Activated T-cell treated with anti-CD3 and anti-CD28 coated beads, Interleukin-2, amount 50 U/mL, for 48 hours (primary cell): ENCODE measurements around the gene MARVELD2.
A peak's percentile ranks its signal among the peaks of the same experiment; 100 is the strongest.
"Not testable (repeated sequence)": the region's sequence is repeated elsewhere in the genome, so short reads cannot be mapped to it uniquely, and the experiment has no call there.

Experiments
- DNase-seq, 2 experiments: peaks; one replicate each; pipeline ENCODE4 v3.0.0-alpha.2; 2020

Gene MARVELD2, protein sequence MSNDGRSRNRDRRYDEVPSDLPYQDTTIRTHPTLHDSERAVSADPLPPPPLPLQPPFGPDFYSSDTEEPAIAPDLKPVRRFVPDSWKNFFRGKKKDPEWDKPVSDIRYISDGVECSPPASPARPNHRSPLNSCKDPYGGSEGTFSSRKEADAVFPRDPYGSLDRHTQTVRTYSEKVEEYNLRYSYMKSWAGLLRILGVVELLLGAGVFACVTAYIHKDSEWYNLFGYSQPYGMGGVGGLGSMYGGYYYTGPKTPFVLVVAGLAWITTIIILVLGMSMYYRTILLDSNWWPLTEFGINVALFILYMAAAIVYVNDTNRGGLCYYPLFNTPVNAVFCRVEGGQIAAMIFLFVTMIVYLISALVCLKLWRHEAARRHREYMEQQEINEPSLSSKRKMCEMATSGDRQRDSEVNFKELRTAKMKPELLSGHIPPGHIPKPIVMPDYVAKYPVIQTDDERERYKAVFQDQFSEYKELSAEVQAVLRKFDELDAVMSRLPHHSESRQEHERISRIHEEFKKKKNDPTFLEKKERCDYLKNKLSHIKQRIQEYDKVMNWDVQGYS

DNA sequence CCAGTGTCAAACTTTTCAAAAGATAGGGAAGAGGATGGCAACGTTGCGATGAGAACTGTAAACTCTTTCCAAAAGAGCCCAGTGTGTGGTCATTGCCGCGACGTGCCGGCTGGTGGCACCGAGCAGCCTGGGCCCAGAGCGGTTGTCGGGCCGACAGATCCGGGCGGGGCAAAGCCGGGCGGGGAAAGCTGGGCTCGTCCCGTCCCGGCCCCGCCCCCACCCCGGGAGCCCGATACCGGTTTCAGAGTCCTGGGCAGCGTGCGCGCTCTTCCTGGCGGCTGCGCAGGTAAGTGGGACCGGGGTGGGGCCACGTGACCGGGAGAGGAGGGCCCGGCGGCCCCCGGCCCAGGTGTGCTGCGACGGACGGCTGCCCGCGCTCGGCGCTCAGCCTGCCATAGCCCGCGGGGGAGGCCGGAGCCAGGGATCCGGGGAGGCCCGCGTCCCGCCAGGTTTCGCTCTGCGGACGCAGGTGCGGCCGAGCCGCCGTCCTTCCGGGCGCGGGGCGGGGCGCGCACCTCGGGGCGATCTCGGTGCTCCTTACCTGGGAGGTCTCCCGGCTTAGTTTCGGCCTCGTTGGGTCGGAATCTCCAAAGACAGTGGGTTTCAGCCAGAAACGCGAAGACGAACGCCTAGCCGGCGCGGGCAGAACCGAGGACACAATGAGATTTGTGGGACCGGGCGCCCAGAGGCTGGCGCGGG, at the start of gene MARVELD2:
Gene MARVELD2, plus strand, starts transcription at position 232 of the 699 bp plus-strand sequence. CDS start 4,270 bp downstream, outside the sequence.
- DNase-seq, result peak; percentile 49 to 50

DNA sequence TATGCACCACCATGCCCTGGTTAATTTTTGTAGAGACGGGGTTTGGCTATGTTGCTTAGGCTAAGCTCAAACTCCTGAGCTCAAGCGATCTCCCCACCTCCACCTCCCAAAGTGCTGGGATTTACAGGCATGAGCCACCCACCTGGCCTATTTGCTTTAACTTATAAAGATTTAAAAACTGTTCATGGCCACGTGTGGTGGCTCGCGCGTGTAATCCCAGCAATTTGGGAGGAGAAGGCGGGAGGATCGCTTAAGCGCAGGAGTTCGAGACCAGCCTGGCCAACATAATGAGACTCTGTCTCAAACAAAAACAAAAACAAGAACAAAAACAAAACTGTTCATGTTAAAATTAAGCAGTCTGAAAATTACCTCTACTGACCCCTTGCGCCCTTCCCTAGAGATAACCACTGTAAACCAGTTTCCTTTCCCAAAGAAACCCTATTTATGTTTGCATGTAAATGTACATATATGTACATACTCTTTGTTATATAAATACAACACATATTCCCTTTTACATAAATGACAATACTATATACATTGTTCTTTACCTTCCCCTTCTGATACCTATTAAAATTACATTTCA, 47.1 kb upstream of the MARVELD2 start:
- no peak for DNase-seq

DNA sequence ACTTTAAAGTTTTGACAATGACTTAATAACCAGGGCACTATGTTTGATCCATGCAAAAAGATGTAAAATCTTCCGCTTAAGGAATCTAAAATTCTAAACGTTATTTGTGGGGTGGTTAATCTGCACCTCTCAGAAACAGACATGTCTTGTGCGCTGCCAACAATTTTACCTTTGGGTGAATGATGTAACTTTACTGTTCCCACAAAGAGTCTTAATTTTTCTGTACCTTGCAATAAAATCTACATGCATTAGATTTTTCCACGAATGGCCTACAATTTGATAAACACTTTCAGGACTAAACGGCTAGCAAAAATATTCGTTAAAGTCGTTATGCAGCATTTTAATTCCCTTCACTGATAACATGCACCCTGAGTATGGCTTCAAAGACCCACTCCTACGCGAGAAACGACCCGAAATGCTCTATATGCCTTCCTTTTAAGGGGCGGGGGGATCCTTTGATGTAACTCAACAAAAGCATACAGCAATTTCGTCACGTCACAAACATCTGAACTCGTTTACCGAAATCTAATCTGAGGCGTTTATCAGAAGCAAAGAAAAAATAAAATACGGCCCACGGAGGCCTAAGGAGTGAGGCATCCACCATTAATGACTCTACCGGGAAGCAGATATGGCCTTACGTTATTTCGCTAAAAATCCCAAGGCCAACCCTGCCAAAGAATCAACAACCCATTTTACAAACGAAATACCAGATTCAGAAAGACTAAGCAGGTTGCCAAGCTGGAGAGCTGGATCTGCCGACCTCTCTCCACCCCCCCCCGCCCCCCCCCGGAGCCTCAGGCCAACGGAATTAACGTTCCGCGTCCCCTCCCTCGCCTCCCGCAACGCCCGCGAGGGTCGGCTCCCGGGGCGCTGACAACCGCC, 46.2 kb upstream of the MARVELD2 start:
- no peak for DNase-seq

DNA sequence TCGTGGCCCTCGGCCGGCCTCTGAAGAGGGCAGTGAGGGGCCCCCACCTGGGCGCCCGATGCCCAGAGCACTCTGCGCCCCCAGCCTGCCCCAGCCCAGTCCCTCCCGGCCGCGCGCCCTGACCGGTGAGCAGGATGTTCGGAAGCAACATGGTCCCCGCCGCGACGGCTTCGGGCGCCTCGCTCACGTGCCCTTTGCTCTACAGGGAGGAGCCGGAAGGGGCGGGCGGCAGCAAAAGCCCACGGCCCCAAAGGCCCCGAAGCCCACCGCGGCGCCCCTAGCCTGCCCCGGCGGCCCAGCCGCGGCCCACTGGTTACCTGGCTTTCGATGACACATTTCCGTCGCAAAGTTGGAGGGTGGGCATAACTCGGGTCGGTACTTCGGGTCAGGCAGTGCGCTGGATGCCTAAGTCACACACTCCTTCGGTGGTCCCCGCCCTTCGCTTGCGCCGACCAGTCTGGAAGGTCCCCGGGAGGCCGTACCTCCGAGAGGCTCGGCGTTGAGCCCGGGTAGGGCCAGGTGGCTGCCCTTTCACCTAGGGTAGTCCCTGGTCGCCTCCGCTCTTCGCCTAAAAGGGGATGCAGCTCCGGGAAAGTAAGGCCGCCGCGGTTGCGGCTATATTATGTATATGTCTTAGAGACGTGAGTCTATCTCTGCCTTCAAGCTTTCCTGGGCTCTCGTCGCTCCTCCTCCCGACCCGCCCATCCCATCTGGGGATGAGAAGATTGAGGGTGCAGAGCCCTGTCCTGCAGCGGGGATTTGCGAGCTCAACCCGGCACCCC, 45.4 kb upstream of the MARVELD2 start, which contains the start of the genes AK6, RAD17 and TAF9:
Gene AK6, minus strand, starts transcription at position 181 of the 782 bp plus-strand sequence. Its CDS starts 30 bp downstream, at position 151.
Gene RAD17, plus strand, starts transcription at position 479 of the 782 bp plus-strand sequence. CDS start 2,391 bp downstream, outside the sequence.
Gene TAF9, minus strand, starts transcription at position 181 of the 782 bp plus-strand sequence. CDS start 3,783 bp downstream, outside the sequence.
- DNase-seq, result peak; percentile 95 to 96

DNA sequence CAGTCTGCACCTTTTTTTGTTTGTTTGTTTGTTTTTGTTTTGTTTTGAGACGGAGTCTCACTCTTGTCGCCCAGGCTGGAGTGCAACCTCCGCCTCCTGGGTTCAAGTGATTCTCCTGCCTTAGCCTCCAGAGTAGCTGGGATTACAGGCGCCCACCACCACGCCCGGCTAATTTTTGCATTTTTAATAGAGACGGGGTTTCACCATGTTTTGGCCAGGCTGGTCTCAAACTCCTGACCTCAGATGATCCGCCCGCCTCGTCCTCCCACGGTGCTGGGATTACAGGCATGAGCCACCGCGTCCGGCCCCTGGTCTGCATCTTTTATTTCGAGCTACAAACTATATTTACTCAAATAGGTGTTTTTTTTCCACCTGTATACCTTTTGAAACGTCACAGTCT, 44.6 kb upstream of the MARVELD2 start:
- peak in 1 of 2 experiments; percentile 36 for DNase-seq

DNA sequence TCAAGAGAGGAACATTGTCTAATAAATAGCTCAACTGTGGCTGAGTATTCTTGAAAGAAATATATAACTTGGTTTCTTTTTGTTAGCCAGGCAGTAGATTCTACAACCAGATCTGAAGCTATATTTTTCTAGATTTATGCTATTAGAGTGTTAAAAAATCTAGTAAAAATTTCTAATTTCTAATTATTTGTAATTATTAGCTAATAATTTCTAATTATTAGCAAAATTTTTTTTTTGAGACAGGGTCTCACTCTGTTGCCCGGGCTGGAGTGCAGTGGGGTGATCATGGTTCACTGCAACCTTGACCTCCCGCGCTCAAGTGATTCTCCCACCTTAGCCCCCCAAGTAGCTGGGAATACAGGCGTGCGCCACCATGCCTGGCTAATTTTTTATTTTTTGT, 42.5 kb upstream of the MARVELD2 start:
- DNase-seq, result no peak

DNA sequence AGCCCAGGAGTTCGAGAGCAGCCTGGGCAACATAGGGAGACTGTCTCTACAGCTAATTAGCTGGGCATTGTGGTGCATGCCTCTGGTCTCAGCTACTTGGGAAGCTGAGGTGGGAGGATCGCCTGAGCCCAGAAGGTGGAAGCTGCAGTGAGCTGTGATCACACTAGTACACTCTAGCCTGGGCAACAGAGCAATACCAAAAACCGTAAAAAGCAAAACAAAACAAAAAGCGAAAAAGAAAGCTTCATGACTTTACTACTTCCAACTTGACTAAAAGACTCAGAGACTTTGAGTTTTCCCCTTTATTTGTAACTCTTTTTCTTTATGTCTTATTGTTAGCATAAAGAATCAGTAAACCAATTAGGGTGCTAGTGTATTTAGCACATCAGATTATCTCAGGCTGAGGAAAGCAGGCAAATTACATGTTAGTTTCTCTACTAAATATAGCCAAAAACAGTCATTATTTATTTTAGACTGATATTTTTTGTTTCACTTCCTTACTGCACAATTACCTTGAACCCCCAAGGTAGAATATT, 39.9 kb upstream of the MARVELD2 start:
- DNase-seq, result no peak

DNA sequence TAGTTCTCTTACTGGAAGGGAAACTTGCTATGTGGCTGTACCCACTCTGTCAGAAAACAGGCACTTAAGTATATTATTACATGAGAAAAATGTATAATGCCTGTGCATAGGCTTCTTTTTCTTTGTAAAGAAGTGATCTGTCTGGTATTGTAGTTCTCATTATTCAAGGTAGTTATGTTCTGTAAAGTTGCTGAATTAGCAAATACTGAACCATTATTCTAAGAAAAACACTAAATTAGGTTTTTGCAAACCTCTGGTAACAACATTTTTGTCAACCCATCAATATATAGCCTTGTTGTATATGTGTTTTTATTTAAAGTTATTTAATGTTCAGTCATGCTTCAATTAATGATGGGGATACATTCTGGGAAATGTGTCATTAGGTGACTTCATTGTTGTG, 36.5 kb upstream of the MARVELD2 start:
- no peak for DNase-seq

DNA sequence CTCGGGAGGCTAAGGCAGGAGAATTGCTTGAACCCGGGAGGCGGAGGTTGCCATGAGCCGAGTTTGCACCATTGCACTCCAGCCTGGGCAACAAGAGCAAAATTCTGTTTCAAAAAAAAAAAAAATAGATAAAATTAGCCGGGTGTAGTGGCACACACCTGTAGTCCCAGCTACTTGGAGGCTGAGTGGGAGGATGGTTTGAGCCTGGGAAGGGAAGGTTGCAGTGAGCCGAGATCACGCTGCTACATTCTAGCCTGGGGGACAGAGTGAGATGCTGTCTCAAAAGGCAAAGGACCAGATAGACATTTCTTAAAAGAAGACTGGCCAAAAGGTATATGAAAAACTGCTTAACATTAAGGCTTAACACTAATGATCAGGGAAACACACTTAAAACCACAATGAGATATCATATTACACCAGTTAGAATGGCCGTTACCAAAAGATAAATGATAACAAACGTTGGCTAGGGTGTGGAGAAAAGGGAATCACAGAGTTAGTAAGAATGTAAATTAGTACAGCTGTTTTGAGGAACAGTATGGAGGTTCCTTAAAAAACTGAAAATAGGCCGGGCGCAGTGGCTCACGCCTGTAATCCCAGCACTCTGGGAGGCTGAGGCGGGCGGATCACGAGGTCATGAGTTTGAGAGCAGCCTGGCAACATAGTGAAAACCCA, 10.1 kb upstream of the MARVELD2 start:
- no peak for DNase-seq

DNA sequence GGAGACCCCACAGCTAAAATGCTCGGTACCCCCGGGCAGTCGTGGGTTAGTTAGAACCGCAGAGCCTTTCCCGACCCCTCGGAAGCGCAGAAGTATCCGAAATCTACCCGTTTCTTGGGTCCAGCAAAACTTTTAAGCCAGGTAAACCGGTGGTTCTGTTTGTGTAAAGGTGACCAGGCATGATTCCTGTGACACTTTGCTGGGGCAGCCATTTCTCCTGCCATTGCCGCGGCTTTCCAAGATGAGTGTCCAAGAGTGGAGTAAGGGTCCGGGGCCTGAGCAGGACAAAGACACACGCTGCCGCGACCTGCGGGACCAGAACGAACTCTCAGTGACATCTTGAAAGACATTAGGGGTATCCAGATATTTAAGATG, 655 bp downstream of the MARVELD2 start:
- DNase-seq, result no peak

DNA sequence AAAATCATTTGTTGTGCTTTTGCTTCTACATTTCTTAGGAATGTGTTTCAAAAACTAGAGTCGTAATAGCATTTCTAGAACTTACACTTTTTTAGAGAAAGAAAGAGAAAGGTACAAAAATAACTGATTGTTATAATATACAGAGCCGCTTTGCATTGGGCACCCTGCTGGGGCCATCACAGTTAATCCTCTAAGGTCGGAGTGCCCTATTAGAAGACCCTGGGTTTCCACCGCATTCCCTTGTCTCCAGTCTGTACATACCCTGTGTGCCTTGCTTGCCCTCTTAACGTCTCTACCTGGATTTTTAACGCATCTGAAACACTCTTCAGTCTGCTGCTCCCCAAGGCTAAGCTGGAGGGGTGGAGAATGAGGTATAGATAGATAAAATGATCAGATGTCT, 1.3 kb downstream of the MARVELD2 start:
- DNase-seq, result no peak

DNA sequence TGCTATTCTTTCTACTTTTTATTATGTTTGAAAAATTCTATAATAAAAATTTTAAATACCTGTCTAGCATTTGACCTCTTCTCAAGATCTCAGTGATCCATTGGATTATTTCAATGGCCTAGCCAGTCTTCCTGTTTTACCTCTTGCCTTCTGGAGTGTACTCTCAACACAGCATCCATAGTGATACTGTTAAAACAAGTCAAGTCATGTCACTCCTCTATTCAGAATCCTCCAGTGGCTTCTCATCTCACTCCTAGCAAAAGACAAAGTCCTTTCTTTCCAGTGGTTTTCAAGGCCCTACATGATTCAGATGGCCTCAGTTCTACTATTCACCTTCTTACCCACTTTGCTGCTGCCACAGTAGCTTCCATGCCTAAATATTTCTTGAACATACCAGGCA, 1.8 kb downstream of the MARVELD2 start:
- no peak for DNase-seq

DNA sequence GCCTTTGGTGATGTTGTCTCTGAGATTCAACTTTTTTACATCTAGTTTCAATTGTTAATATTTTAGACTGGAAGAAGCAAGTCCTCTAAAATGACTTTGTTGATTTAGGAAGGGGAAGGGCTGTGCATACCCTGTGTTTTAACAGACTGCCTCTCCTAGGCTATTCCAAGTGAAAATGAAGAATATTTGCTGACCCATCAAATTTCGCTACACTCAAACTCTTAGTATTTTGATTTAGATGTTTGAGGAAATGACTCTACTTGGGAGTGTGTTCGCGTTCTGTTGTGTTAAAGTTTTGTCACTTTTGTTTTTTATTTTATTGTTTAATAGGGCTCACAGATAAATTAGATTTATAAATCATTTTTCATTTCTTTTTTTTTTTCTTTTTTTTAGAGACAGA, 3.6 kb downstream of the MARVELD2 start:
- no peak for DNase-seq

DNA sequence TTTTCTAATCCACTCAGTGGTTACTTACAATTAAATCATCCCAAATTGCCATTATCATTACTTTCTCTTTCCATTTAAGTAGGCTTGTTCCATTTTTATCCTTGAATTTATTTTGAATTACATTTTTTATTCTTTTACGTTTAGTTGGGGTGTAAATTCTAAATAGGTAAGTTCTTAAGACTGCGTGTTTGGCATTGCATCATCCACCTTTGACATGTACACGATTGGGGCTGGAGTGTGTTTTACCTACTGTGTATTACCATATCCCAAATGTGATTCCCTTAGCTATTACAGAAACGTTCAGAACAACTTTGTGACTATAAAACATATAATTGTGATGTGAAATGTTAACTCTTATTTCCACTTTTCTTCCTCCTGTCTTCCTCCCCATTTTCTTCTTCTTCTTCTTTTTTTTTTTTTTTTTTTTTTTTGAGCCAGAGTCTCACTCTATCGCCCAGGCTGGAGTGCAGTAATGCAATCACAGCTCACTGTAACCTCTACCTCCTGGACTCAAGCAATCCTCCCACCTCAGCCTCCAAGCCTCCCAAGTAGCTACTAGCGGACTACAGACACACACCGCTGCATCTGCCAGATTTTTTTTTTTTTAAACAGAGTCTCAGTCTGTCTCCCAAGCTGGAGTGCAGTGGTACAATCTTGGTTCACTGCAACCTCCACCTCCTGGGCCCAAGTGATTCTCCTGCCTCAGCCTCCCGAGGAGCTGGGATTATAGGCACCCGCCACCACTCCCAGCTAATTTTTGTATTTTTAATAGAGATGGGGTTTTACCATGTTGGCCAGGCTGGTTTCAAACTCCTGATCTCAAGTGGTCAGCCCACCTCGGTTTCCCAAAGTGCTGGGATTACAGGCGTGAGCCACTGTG, 16.7 kb downstream of the MARVELD2 start:
- no peak for DNase-seq

DNA sequence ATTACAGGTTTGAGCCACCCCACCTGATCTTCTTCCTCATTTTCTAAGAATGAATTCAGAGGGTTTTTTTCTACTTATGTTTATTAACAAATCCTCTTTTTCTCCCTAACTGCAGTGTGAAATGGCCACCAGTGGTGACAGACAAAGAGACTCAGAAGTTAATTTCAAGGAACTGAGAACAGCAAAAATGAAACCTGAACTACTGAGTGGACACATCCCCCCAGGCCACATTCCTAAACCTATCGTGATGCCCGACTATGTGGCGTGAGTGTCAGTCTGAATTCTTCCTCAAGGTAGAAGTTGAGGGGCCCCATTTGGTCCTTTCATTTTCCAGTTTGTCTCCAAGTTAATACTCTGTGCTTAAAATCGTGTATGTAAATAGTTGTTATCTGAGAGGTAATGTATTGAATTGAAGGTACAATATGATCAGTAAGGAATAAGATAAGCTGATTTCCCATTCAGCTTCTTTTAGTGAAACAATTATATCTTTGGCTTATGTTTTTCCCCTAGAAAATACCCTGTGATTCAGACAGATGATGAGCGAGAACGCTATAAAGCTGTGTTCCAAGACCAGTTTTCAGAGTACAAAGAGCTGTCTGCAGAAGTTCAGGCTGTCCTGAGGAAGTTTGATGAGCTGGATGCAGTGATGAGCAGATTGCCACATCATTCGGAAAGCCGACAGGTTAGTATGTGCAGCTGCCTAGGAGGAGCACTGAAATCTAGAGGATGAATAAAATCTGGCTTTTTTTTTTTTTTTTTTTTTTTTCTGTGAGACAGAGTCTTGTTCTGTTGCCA, 17.7 kb downstream of the MARVELD2 start:
- DNase-seq, result no peak

DNA sequence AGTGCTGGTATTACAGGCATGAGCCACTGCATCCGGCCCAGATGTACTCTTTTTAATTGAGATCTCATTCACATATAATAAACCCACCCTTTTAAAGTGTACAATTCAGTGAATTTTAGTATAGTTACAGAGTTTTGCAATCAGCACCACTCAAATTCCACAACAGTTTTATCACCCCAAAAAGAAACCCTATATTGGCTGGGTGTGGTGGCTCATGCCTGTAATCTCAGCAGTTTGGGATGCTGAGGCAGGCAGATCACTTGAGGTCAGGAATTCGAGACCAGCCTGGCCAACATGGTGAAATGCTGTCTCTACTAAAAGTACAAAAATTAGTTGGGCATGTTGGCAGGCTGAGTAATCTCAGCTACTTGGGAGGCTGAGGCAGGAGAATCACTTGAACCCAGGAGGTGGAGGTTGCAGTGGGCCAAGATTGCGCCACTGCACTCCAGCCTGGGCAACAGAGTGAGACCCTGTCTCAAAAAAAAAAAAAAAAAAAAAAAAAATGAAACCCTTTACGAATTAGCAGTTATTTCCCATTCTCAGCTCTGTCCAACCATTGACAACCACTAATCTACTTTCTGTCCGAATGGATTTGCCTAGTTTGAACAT, 20.5 kb downstream of the MARVELD2 start:
- not testable (repeated sequence) for DNase-seq

DNA sequence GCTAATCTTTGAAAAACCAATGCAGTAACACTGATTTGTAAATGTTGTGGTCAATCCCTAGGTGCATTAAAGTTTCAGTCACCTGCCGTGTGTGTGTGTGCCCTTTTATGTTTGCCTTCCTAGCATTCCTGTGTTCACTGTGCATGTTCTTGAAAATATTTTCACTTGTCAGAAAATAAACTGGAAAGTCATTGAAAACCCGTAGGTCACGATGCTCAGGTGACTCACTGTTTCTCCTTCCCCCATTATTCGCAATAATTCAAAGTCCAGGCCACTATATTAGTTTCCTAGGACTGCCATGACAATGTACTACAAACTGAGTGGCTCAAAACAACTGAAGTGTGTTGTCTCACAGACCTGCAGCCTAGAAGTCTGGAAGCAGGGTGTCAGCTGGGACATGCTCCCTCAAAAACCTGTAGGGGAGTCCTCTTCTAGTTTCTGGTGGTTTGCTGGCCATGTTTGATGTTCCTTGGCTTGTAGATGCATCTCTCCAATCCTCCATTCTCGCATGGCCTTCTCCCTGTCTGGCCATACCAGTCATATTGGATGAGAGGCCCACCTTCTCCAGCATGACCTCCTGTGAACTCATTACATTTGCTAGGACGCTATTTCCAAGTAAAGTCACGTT, 29.3 kb downstream of the MARVELD2 start:
- DNase-seq, result no peak

DNA sequence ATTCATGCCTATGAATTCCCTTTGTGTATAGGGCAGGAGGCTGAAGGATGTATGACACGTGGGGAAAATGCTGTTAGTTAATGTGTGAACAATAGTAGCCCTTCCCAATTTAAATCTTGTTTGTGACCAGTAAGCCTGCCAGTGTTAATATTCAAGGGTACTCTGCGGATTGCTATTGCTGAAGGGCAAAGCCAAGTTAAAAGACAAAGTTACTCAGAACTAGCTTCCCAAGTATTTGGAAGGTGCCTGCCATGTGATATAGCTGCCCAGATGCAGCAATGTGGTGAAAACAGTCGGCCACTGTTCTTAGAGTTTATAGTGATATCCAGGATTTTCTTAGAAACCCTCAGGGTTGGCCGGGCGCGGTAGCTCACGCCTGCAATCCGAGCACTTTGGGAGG, 34.6 kb downstream of the MARVELD2 start:
- no peak for DNase-seq
